Stimulated activated memory B cell treated with anti-CD40 and anti-IgM and Interleukin-4, amounts not matched to agents 10 μg/mL and 1 μg/mL and 100 μg/mL, for 72 hours (primary cell): Measurements from ENCODE around the gene SLC5A11.
"Not testable (repeated sequence)": the region's sequence is repeated elsewhere in the genome, so short reads cannot be mapped to it uniquely, and the experiment has no call there.

Experiments
- ATAC-seq: fragments of 150-1000 bp; cut with Tn5 transposase; 2 replicates; pipeline ENCODE4 v1.10.0; 2021
- H3K27ac Mint-ChIP-seq: one replicate; pipeline ENCODE4 v1.8.0; 2022; ENCODE audit warnings: mild to moderate bottlenecking, mixed read lengths
- H3K27me3 Mint-ChIP-seq: one replicate; pipeline ENCODE4 v1.8.0; 2022; ENCODE audit warnings: mixed read lengths
- H3K36me3 Mint-ChIP-seq: one replicate; pipeline ENCODE4 v1.8.0; 2022; ENCODE audit warnings: mixed read lengths
- H3K4me1 Mint-ChIP-seq: one replicate; pipeline ENCODE4 v1.8.0; 2022; ENCODE audit warnings: mixed read lengths
- H3K4me3 Mint-ChIP-seq: one replicate; pipeline ENCODE4 v1.8.0; 2022; ENCODE audit warnings: mild to moderate bottlenecking, moderate library complexity, mixed read lengths
- H3K9me3 Mint-ChIP-seq: one replicate; pipeline ENCODE4 v1.8.0; 2022; ENCODE audit warnings: mixed read lengths

SLC5A11 gene, protein sequence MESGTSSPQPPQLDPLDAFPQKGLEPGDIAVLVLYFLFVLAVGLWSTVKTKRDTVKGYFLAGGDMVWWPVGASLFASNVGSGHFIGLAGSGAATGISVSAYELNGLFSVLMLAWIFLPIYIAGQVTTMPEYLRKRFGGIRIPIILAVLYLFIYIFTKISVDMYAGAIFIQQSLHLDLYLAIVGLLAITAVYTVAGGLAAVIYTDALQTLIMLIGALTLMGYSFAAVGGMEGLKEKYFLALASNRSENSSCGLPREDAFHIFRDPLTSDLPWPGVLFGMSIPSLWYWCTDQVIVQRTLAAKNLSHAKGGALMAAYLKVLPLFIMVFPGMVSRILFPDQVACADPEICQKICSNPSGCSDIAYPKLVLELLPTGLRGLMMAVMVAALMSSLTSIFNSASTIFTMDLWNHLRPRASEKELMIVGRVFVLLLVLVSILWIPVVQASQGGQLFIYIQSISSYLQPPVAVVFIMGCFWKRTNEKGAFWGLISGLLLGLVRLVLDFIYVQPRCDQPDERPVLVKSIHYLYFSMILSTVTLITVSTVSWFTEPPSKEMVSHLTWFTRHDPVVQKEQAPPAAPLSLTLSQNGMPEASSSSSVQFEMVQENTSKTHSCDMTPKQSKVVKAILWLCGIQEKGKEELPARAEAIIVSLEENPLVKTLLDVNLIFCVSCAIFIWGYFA

GRCh38 chr16:24845726-24846547 lies at the start of gene SLC5A11:
SLC5A11 (plus strand) TSS chr16:24845963; CDS start chr16:24858644, 12,681 bp downstream.
- Mint-ChIP-seq H3K4me3 (no peak within 1 kb of the TSS), H3K27me3 (peaks cover 11% of the 10 kb centered on the region), H3K36me3 (peaks cover 6% of the 10 kb centered on the region), H3K4me1 (no peaks in the 10 kb centered on the region), H3K27ac (no peak within 1 kb of the TSS), H3K9me3 (no peaks in the 10 kb centered on the region)
- ATAC-seq, result no peak

GRCh38 chr16:24800586-24800985 lies 45.2 kb upstream of the SLC5A11 start:
- Mint-ChIP-seq H3K9me3 (no peaks in the 10 kb centered on the region), H3K27me3 (no peaks in the 10 kb centered on the region), H3K27ac (no peak overlapping the region), H3K36me3 (peaks cover 75% of the 10 kb centered on the region), H3K4me3 (no peak overlapping the region), H3K4me1 (no peaks in the 10 kb centered on the region)
- ATAC-seq, result no peak

DNA sequence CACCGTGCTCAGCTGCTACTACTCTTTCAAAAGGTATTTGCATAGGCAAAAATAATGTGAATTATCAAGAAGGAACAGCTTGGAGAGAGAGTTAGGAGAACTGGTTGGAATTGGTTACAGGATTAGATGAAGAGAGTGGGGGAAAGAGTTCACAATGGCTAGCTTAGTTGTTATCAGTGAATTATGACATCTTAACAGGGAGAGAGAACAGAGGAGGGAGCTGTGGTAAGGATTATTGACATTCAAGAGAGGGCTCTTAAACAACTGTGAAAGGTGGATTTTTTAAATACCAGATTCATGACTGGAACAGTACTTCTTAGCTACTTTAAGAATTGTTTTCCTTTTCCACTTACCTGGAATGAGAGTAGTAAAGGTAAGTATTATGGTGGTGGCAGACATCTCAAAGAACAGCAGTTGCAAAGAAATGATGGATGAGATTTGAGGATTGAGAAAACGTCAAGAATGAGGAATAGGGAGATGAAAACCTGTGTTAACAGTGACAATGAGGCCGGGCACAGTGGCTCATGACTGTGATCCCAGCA lies 43.9 kb upstream of the SLC5A11 start:
- H3K27me3 Mint-ChIP-seq, result no peaks in the 10 kb centered on the region
- peaks cover 76% of the 10 kb centered on the region for H3K36me3 Mint-ChIP-seq
- no peak overlapping the region for H3K4me3 Mint-ChIP-seq
- no peaks in the 10 kb centered on the region for H3K9me3 Mint-ChIP-seq
- ATAC-seq, result no peak
- peak overlapping the region; percentile 2 for H3K27ac Mint-ChIP-seq
- no peaks in the 10 kb centered on the region for H3K4me1 Mint-ChIP-seq

DNA sequence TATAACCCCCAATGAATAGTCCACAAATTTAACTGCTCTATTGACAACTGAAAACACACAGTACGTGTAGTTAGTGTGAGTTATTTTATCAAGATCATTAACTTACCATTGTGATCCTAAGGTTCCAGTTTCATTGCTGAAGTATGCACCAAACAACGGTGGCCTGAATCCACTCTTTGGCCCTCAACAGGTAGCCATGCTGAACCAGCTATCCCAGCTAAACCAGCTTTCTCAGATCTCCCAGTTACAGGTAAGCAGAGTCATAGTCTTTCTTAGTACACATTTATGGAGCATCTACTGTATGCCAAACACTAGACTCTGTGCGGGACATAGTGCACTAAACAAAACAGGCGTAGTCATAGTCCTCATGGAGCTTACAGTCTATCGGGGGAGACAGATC lies 40.3 kb upstream of the SLC5A11 start:
- peaks cover 70% of the 10 kb centered on the region for H3K36me3 Mint-ChIP-seq

GRCh38 chr16:24807301-24807700 lies 38.5 kb upstream of the SLC5A11 start:
- Mint-ChIP-seq H3K27me3 (no peaks in the 10 kb centered on the region), H3K36me3 (peaks cover 64% of the 10 kb centered on the region), H3K27ac (peak overlapping the region; percentile 41), H3K4me1 (no peaks in the 10 kb centered on the region), H3K4me3 (no peak overlapping the region), H3K9me3 (no peaks in the 10 kb centered on the region)
- ATAC-seq, result no peak

More for the DNA sequence above, 40.3 kb upstream of the SLC5A11 start:
- no peak for ATAC-seq
- no peak overlapping the region for H3K4me3 Mint-ChIP-seq
- no peaks in the 10 kb centered on the region for H3K4me1 Mint-ChIP-seq
- no peaks in the 10 kb centered on the region for H3K9me3 Mint-ChIP-seq
- no peaks in the 10 kb centered on the region for H3K27me3 Mint-ChIP-seq
- H3K27ac Mint-ChIP-seq, result no peak overlapping the region

GRCh38 chr16:24810951-24811843 lies 34.6 kb upstream of the SLC5A11 start:
- Mint-ChIP-seq H3K27me3 (no peaks in the 10 kb centered on the region), H3K27ac (peak overlapping the region; percentile 6), H3K36me3 (peaks cover 54% of the 10 kb centered on the region), H3K9me3 (no peaks in the 10 kb centered on the region), H3K4me3 (no peak overlapping the region), H3K4me1 (no peaks in the 10 kb centered on the region)
- no peak for ATAC-seq

GRCh38 chr16:24812813-24813212 lies 33.0 kb upstream of the SLC5A11 start:
- not testable (repeated sequence) for ATAC-seq, H3K27ac Mint-ChIP-seq, H3K9me3 Mint-ChIP-seq, H3K4me1 Mint-ChIP-seq, H3K4me3 Mint-ChIP-seq, H3K27me3 Mint-ChIP-seq
- peaks cover 48% of the 10 kb centered on the region for H3K36me3 Mint-ChIP-seq

DNA sequence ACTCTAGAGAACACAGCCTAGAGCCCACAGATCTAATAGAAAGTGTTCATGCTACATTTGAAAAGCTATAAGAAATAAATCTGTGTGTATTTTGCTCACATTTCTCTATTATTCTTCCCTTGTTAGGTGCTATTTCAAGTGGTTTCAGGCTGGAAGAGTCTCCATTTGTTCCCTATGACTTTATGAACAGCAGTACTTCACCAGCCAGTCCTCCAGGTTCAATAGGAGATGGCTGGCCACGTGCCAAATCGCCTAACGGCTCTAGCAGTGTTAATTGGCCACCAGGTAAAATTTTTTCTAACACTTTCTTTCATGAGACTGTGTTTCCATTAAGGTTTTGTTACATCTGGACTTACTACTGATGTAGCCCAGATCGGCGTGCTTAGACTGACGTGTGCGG lies 30.7 kb upstream of the SLC5A11 start:
- Mint-ChIP-seq H3K9me3 (no peaks in the 10 kb centered on the region), H3K27ac (no peak overlapping the region), H3K36me3 (peaks cover 63% of the 10 kb centered on the region)

DNA sequence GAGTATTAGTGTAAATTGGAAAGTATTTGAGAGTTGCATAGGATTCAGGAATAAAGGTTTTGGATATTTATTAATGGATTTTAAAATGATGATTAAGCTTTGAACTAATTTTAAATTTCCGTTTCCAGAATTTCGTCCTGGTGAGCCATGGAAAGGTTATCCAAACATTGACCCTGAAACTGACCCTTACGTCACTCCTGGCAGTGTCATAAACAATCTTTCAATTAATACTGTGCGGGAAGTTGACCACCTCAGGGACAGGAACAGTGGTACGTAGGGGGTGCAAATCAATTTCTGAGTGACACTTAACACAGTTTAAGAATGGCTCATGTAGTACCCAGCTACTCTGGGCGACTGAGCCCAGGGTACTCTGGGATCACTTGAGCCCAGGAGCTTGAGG lies 29.1 kb upstream of the SLC5A11 start:
- no peak for ATAC-seq
- Mint-ChIP-seq H3K4me1 (no peaks in the 10 kb centered on the region), H3K27me3 (no peaks in the 10 kb centered on the region), H3K36me3 (peaks cover 65% of the 10 kb centered on the region), H3K9me3 (no peaks in the 10 kb centered on the region), H3K4me3 (no peak overlapping the region), H3K27ac (no peak overlapping the region)

More for the DNA sequence above, 30.7 kb upstream of the SLC5A11 start:
- H3K4me1 Mint-ChIP-seq, result no peaks in the 10 kb centered on the region
- H3K27me3 Mint-ChIP-seq, result no peaks in the 10 kb centered on the region
- no peak overlapping the region for H3K4me3 Mint-ChIP-seq
- no peak for ATAC-seq

GRCh38 chr16:24819462-24820040 lies 26.2 kb upstream of the SLC5A11 start:
- H3K27me3 Mint-ChIP-seq, result no peaks in the 10 kb centered on the region
- no peak overlapping the region for H3K4me3 Mint-ChIP-seq
- no peaks in the 10 kb centered on the region for H3K9me3 Mint-ChIP-seq
- ATAC-seq, result no peak
- peak overlapping the region; percentile 8 for H3K27ac Mint-ChIP-seq
- H3K36me3 Mint-ChIP-seq, result peaks cover 83% of the 10 kb centered on the region
- no peaks in the 10 kb centered on the region for H3K4me1 Mint-ChIP-seq

- Mint-ChIP-seq H3K27me3 (no peaks in the 10 kb centered on the region), H3K4me3 (no peak overlapping the region), H3K9me3 (no peaks in the 10 kb centered on the region), H3K27ac (peak overlapping the region; percentile 8), H3K36me3 (peaks cover 85% of the 10 kb centered on the region), H3K4me1 (no peaks in the 10 kb centered on the region)
- no peak for ATAC-seq
Observed at GRCh38 chr16:24820522-24820921, 25.2 kb upstream of the SLC5A11 start.

- H3K27ac Mint-ChIP-seq, result no peak overlapping the region
- ATAC-seq, result no peak
- no peak overlapping the region for H3K4me3 Mint-ChIP-seq
- no peaks in the 10 kb centered on the region for H3K4me1 Mint-ChIP-seq
- H3K36me3 Mint-ChIP-seq, result peaks cover 90% of the 10 kb centered on the region
- no peaks in the 10 kb centered on the region for H3K27me3 Mint-ChIP-seq
- H3K9me3 Mint-ChIP-seq, result no peaks in the 10 kb centered on the region
Observed at GRCh38 chr16:24821129-24821528, 24.6 kb upstream of the SLC5A11 start.

GRCh38 chr16:24822542-24822941 lies 23.2 kb upstream of the SLC5A11 start:
- ATAC-seq, result no peak
- Mint-ChIP-seq H3K36me3 (peaks cover 97% of the 10 kb centered on the region), H3K9me3 (peaks cover 2% of the 10 kb centered on the region), H3K27me3 (no peaks in the 10 kb centered on the region), H3K4me1 (no peaks in the 10 kb centered on the region), H3K4me3 (no peak overlapping the region), H3K27ac (no peak overlapping the region)

DNA sequence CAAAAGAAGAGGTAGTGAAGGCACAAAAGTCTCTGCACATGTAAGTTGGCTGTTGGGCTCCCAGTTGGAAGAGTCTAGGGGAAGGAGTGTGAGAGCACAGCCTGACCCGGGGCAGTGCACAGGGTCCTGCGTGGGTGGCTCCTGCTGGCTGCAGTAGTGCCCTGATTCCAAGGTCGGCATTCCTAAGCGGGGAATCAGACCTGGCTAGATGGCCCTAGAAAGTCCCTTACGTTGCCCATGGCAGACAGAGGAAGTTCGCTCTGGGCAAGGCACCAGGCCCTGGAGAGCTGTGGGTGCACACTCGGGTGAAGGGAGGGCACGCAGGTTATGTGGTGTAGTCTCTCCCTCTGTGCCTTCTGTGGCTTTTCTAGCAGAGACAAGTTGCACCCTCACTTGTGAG lies 22.8 kb upstream of the SLC5A11 start:
- H3K4me3 Mint-ChIP-seq, result no peak overlapping the region
- peaks cover 2% of the 10 kb centered on the region for H3K9me3 Mint-ChIP-seq
- H3K27ac Mint-ChIP-seq, result no peak overlapping the region
- no peaks in the 10 kb centered on the region for H3K27me3 Mint-ChIP-seq
- ATAC-seq, result no peak
- no peaks in the 10 kb centered on the region for H3K4me1 Mint-ChIP-seq
- H3K36me3 Mint-ChIP-seq, result peaks cover 94% of the 10 kb centered on the region
